PC-3 (cell line): ENCODE data around the gene GPR156. TPM values are rescaled to one million over a fixed set of nuclear protein-coding genes. Genes with fewer than 3 reads are reported as not detected.

Experiments
- ATAC-seq: fragments of 200-7000 bp; cut with Tn5 transposase; 2 replicates; pipeline ENCODE4 v1.9.1; 2020; ENCODE audit warnings: mild to moderate bottlenecking, moderate library complexity
- Bru-seq: library from RNA; stranded (reverse); fragments of 400-500 nt; gene quantifications from one replicate; lab custom pipeline; 2021; lab: Mats Ljungman, UMichigan
- BruChase-seq, 2 experiments: library from RNA; stranded (reverse); fragments of 400-500 nt; gene quantifications; one replicate each; lab custom pipeline; 2021; lab: Mats Ljungman, UMichigan
- BruUV-seq: library from RNA; stranded (reverse); fragments of 400-500 nt; replicated peaks from 2 replicates; lab custom pipeline; 2021; lab: Mats Ljungman, UMichigan
- CTCF ChIA-PET: fragments of 300-600 bp; sonication (Branson Sonifier 250); formaldehyde crosslinking; loops from one replicate; lab custom pipeline; 2022; ENCODE audit warnings: antibody characterized with exemption; lab: Charles Lee
- POLR2A ChIA-PET: fragments of 300-600 bp; sonication (Branson Sonifier 250); formaldehyde crosslinking; loops from one replicate; lab custom pipeline; 2022; ENCODE audit warnings: antibody characterized with exemption; ENCODE audit not compliant: unreplicated experiment; lab: Charles Lee
- DNase-seq: peaks from one replicate; pipeline ENCODE4 v3.0.0-alpha.2; 2015
- H2AFZ ChIP-seq: fragments of 300-600 bp; sonication (generic); 2 replicates; pipeline ENCODE4 v1.6.0; 2016; ENCODE audit warnings: antibody characterized with exemption, low read length
- H3F3A ChIP-seq: fragments of 300-600 bp; sonication (generic); one replicate; pipeline ENCODE4 v1.6.0; 2017; ENCODE audit warnings: antibody characterized with exemption, low read length, control low read depth, mild to moderate bottlenecking; ENCODE audit not compliant: unreplicated experiment
- H3K27ac ChIP-seq: fragments of 300-600 bp; sonication (generic); 2 replicates; pipeline ENCODE4 v1.5.1; 2016; ENCODE audit warnings: mild to moderate bottlenecking, low read length
- H3K27me3 ChIP-seq: fragments of 300-600 bp; sonication (generic); 2 replicates; pipeline ENCODE4 v1.6.1; 2016; ENCODE audit warnings: low read length, mixed read lengths
- H3K36me3 ChIP-seq: fragments of 300-600 bp; sonication (generic); 2 replicates; pipeline ENCODE4 v1.6.1; 2016; ENCODE audit warnings: low read depth, mixed run types, low read length, mixed read lengths
- H3K4me1 ChIP-seq: fragments of 300-600 bp; sonication (generic); 2 replicates; pipeline ENCODE4 v1.5.1; 2016; ENCODE audit warnings: low read length; ENCODE audit not compliant: insufficient read depth
- H3K4me2 ChIP-seq: fragments of 300-600 bp; sonication (generic); 2 replicates; pipeline ENCODE4 v1.6.0; 2016; ENCODE audit warnings: low read length
- H3K4me3 ChIP-seq: fragments of 300-600 bp; sonication (generic); 2 replicates; pipeline ENCODE4 v1.5.1; 2016; ENCODE audit warnings: mild to moderate bottlenecking, low read length, mixed read lengths
- H3K79me2 ChIP-seq: fragments of 300-600 bp; sonication (generic); 2 replicates; pipeline ENCODE4 v1.6.1; 2017; ENCODE audit warnings: low read length, mixed read lengths
- H3K9ac ChIP-seq: fragments of 300-600 bp; sonication (generic); 2 replicates; pipeline ENCODE4 v1.6.0; 2016; ENCODE audit warnings: mild to moderate bottlenecking, low read length
- H3K9me2 ChIP-seq: fragments of 300-600 bp; sonication (generic); replicated peaks from 2 replicates; pipeline ENCODE4 v1.6.1; 2016; ENCODE audit warnings: mixed run types, low read length, mixed read lengths
- H3K9me3 ChIP-seq: fragments of 300-600 bp; sonication (generic); 2 replicates; pipeline ENCODE4 v1.6.1; 2016; ENCODE audit warnings: low read length, mixed read lengths
- H4K20me1 ChIP-seq: fragments of 300-600 bp; sonication (generic); 2 replicates; pipeline ENCODE4 v1.6.1; 2016; ENCODE audit warnings: low read length, mixed read lengths
- CTCF ChIP-seq: fragments of 300-600 bp; sonication (generic); conservative IDR thresholded peaks from 2 replicates; pipeline ENCODE4 v1.5.1; 2017; ENCODE audit warnings: antibody characterized with exemption, low read depth, mild to moderate bottlenecking, low read length
- EZH2 ChIP-seq: fragments of 300-600 bp; sonication (generic); IDR thresholded peaks from one replicate; pipeline ENCODE4 v1.6.1; 2017; ENCODE audit warnings: antibody characterized with exemption, mild to moderate bottlenecking, low read length; ENCODE audit not compliant: unreplicated experiment
- EZH2phosphoT487 ChIP-seq: fragments of 300-600 bp; sonication (generic); IDR thresholded peaks from 2 replicates; pipeline ENCODE4 v1.6.1; 2018; ENCODE audit warnings: mild to moderate bottlenecking, antibody characterized with exemption, low read length, borderline replicate concordance
- intact Hi-C: fragments of 100-400 bp; cut with micrococcal nuclease; formaldehyde crosslinking; loops from 2 replicates; pipeline ENCODE4 v1.9.0; 2023
- long read RNA-seq: library from polyadenylated mRNA; unstranded; transcript quantifications from one replicate; pipeline ENCODE4 v2.0.0, GENCODE V29; 2021; ENCODE audit not compliant: unreplicated experiment
- total RNA-seq: library from RNA; depleted of rRNA; stranded (reverse); fragments of >200 nt; gene quantifications from 2 replicates; pipeline ENCODE4 v1.2.3, GENCODE V29; 2014; rRNA removed

The GPR156 gene
- total RNA-seq (5.1 and 7.7 TPM in 2 replicates), Bru-seq, nascent RNA (percentile 43 among the genes with signal in this experiment), BruChase-seq, experiment 1, labeled RNA remaining after a 6-hour chase (percentile 51 among the genes with signal in this experiment), BruChase-seq, experiment 2, labeled RNA remaining after a 2-hour chase (percentile 66 among the genes with signal in this experiment)
- long read RNA-seq: 0 reads

- Histone ChIP-seq H4K20me1 (no peaks in the 10 kb centered on the region), H3F3A (no peaks in the 10 kb centered on the region), H2AFZ (peak within 1 kb of the TSS; percentile 93), H3K9ac (peak within 1 kb of the TSS; percentile 63), H3K79me2 (no peaks in the 10 kb centered on the region), H3K4me1 (peaks cover 9% of the 10 kb centered on the region; the same call in 1 of the 2 replicates), H3K36me3 (no peaks in the 10 kb centered on the region), H3K27ac (no peak within 1 kb of the TSS), H3K9me2 (no peaks in the 10 kb centered on the region), H3K4me2 (peak within 1 kb of the TSS; percentile 89), H3K9me3 (no peaks in the 10 kb centered on the region), H3K4me3 (peak within 1 kb of the TSS; percentile 79), H3K27me3 (no peaks in the 10 kb centered on the region)
- CTCF ChIA-PET: interaction anchor here (0.6 kb wide), 1 partner anchor 273 kb away, joined by 3 read pairs; no protein-coding TSS in a partner anchor
- intact Hi-C loops: loop anchor here (2.0 kb wide), 1 partner anchor 66 kb away; no protein-coding TSS in a partner anchor
- TSS peak; percentile 72 for BruUV-seq
- peak; percentile 87 for ATAC-seq
- DNase-seq: peak; percentile 54
- no peak for TF ChIP-seq CTCF
- no peak for TF ChIP-seq EZH2
- TF ChIP-seq EZH2phosphoT487: no peak
- POLR2A ChIA-PET: interaction anchor here (0.7 kb wide), 1 partner anchor 517 kb away, joined by 3 read pairs; no protein-coding TSS in a partner anchor
Observed at GRCh38 chr3:120284747-120285507, at the start of gene GPR156. Gene GPR156, minus strand, starts transcription at chr3:120285222. Its CDS starts 41,124 bp downstream, at chr3:120244098.

GRCh38 chr3:120332646-120333045, 47.6 kb upstream of the GPR156 start:
- peaks cover 30% of the 10 kb centered on the region for H3K79me2 ChIP-seq
- H3K9me2 ChIP-seq: no peaks in the 10 kb centered on the region
- H3K4me1 ChIP-seq: no peaks in the 10 kb centered on the region
- POLR2A ChIA-PET: no interaction called here
- no peak overlapping the region for H3K4me3 ChIP-seq
- H3K27ac ChIP-seq: no peak overlapping the region
- no peaks in the 10 kb centered on the region for H4K20me1 ChIP-seq
- H3K4me2 ChIP-seq: no peak overlapping the region
- H3K36me3 ChIP-seq: peaks cover 42% of the 10 kb centered on the region
- intact Hi-C loops: no loop called here
- H3K9ac ChIP-seq: no peak overlapping the region
- ATAC-seq (no peak), DNase-seq (no peak)
- no peaks in the 10 kb centered on the region for H3F3A ChIP-seq
- no peaks in the 10 kb centered on the region for H3K9me3 ChIP-seq
- no peaks in the 10 kb centered on the region for H3K27me3 ChIP-seq
- no peak overlapping the region for H2AFZ ChIP-seq
- TF ChIP-seq CTCF (no peak), EZH2 (no peak), EZH2phosphoT487 (no peak)
- no TSS peak for BruUV-seq
- CTCF ChIA-PET: no interaction called here
